Kidney glomerular epithelial cell (primary cell): Measurements from ENCODE around the gene TMCC1.

ENCODE experiments used
- DNase-seq: peaks from one replicate; lab custom pipeline; 2025; lab: John Stamatoyannopoulos, UW

The TMCC1 gene

DNA sequence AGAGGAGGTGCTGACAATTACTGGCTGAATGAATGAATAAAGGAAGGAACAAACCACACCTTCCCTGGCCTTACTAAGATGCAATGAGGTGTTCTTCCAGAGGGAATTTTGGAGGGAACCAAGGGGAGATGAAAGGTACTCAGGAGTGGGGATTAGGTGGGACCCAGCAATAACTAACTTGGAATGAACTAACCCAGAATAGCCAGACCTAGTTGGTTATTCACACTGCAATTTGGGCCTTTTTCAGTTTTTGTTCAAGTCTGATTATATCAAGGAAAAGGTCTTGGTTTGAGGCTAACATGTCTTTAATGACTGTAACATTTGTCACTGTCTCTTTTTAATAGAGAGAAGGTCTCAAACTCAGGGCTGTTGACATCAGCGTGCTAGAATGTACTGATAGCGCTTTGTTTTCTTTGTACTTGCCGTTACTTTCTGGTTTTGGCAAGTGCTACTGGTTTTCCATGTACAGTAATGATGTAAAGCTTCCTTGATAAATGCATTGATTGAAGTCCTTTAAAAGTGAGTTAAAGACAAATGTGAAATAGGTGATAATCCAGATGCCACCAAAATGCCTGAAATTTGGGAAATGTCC lies 283.8 kb downstream of the TMCC1 start:
- DNase-seq: no peak

- no peak for DNase-seq
Measured at GRCh38 chr3:129608936-129609590, 284.4 kb downstream of the TMCC1 start.

DNA sequence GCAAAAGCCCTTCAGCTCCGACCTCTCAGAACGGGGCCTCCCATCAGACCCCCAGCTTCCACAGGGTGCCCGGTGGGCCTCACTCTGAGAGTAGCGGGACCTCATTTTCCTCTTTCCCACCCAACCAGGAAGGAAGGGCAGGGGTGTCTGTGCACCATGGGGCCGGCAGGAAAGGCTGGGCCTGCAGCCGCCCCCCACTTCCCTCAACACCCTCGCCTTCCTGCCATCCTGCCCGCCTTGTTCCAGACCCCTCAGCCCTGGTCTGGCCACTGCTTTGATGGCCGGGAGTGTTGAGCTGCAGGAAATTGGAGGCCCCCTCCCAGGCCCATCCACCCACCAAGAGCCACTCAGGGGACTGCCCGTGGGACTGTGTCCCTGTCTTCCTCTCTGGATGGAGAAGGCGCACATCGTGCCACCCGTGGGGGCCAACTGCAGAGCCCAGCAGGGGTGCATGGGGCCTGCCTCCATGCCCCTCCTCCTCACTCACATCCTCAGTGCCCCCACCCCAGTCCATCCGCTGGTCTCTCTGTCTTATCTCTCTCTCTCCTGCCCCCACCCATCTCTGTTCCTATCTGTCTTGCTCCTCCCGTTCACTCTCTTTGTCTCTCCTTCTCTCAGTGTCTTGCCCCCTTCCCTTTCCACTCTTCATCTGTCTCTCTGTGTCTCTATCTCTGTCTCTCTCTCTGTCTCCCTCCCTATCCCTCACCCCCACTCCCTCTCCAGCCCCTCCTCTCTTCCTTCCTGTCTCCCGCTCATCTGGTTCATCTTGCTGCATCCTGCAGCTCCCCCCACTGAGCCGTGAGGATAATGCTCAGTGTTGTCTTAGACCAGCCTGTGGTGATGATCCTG lies 285.2 kb downstream of the TMCC1 start:
- DNase-seq: no peak

DNA sequence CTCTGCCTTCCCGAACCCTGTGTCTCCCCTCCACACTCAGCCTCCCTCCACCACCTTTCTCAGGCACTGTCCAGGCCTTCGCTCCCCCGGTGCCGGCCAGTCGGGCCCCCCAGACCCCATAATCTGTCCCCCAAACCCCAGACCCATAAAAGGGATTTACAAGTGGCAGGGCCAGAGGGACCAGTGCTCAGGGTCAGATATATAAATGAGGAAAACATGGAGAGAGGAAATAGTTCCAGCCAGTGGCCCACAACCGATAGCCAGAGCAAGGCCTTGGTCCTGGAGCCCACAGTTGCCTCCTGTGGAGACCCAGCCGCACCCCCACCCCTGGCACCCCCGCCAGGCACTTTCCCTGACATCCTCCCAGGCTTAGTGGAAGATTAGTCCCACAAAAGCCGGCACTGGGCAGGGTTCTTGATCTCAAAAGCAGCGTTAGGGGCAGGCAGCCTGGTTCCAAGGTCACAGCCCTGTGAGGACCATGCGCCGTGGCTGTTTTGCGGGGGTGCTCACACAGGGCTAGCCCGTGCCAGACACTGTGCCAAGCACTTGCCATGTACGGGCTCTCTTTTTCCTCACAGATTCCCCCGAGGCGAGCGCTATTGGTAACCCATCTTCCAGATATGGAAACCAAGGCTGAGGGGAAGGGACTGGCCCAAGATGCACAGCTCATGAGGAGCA lies 286.0 kb downstream of the TMCC1 start:
- DNase-seq: no peak

GRCh38 chr3:129606636-129607390 lies 286.7 kb downstream of the TMCC1 start, which contains the start of gene PLXND1:
PLXND1 (minus strand) TSS chr3:129606676; CDS start chr3:129606639, 37 bp downstream.
- DNase-seq: peak; percentile 53

GRCh38 chr3:129605922-129606635 lies 287.4 kb downstream of the TMCC1 start:
- no peak for DNase-seq

DNA sequence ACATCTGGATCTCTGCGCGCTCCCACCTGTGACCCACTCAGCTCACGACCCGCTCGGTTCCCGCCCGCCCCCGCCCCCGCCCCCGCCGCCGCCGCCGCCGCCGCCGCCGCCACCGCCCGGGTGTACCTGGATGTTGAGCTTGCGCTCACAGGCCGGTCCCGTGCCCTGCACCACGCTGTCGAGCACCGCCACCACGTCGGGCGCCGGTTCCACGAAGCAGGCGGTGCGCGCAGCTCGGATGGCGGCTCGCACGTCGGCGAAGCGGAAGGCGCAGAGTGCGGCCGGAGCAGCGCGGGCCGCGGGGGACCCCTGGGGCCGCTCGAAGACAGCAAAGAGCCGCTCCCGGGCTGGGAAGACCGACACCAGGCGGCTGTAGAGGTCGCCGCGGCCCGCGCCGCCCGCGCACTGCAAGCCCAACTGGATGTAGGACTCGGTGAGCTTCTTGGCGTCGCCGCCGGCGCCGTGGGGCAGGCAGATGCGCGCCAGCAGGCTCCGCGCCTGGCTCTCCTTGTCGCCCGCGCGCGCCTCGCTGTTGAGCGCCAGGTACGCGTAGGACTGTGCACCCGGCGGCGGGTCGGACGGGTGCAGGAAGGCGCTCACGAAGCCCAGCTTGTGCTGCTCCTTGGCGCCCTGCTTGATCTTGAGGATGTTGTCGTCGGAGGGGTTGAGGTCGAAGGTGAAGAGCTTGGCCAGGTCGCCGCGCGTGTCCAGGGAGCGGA lies 288.1 kb downstream of the TMCC1 start:
- DNase-seq: no peak

DNA sequence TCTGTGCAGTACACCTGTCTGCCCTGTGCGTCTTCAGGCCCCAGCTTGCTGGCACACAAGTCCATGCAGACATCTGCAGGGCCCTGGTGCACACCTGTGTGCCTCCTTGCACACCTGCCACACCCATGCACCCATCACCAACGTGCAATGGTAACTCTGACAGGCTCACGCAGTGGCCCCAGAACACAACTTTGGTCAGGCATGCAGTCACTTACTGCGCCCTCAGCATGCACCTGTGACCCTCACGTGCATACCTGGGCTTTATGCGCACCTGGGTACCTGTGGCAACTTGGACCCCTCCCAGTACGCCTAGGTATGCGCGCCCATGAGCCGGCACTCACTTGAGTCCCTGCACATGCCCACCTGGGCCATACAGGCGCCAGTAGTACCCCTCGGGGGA lies 288.7 kb downstream of the TMCC1 start:
- DNase-seq: no peak

- no peak for DNase-seq
Measured at GRCh38 chr3:129603991-129604749, 289.3 kb downstream of the TMCC1 start.

GRCh38 chr3:129603561-129603942 lies 290.0 kb downstream of the TMCC1 start:
- DNase-seq: no peak

- DNase-seq: peak; percentile 43
Measured at GRCh38 chr3:129602730-129603560, 290.6 kb downstream of the TMCC1 start.

DNA sequence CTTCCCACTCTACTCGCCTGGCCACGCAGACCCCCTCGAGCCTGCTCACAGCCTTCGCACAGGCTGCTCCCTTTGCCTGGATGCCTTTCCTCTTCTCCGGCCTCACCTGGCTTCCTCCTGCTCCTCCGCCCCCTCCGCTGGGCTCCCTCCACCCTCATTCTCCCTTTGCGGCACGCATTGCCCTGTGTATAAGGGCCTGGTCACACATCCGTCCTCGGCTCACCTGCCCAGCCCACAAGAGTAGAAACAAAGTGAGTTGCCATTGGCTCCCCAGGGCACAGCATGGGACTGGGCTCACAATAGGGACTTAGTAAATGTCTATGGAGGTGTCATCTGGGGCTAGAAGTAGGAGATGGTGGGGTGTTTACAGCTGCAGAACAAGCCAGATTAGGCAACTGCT lies 291.2 kb downstream of the TMCC1 start:
- no peak for DNase-seq

- DNase-seq: no peak
Measured at GRCh38 chr3:129601713-129602112, 291.8 kb downstream of the TMCC1 start.

GRCh38 chr3:129600348-129600747 lies 293.2 kb downstream of the TMCC1 start:
- DNase-seq: no peak

- DNase-seq: no peak
Measured at GRCh38 chr3:129599607-129600006, 293.9 kb downstream of the TMCC1 start.

DNA sequence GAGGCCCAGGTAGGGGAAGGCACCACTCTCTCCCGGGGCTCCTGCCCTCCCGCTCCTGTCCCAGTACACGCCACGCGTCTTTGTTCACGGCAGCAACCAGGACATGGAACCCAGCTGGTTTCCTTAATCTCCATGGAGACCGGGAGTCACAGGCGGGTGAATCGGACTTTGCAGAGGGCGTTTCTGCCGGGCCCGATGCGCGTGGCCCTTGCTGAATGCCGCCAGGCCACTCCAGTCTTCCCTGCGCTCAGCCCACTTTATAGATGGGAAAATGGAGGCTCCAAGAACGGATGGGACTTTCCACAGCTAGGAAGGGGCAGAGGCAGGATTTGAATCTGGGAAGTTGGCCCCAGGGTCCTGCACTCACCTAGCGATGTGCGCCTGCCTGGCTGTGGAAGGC lies 294.4 kb downstream of the TMCC1 start:
- no peak for DNase-seq

GRCh38 chr3:129598484-129598883 lies 295.0 kb downstream of the TMCC1 start:
- no peak for DNase-seq

- DNase-seq: no peak
Measured at GRCh38 chr3:129598000-129598381, 295.5 kb downstream of the TMCC1 start.
